T47D (cell line): Measurements from ENCODE around the gene PIK3C2B.
"Not testable (repeated sequence)": the region's sequence is repeated elsewhere in the genome, so short reads cannot be mapped to it uniquely, and the experiment has no call there.

Experiments used
- DNase-seq, 2 experiments: peaks; one replicate each; pipeline versions ENCODE4 v3.0.0 to v3.0.0-alpha.2; 2011 to 2012; ENCODE audit warnings: low read depth in 1 of 2, low spot score in 1 of 2
- JUND ChIP-seq: IDR thresholded peaks from 2 replicates; pipeline ENCODE4 v1.6.1; 2012; ENCODE audit warnings: low read depth
- in situ Hi-C: cut with HindIII; loops from 2 replicates; pipeline ENCODE4 v1.10.0; 2016; ENCODE audit warnings: low sequenced_read_pairs, low pct_unique_long_range_greater_than_20kb

PIK3C2B gene

GRCh38 chr1:204502241-204502640 lies 7.6 kb upstream of the PIK3C2B start:
- in situ Hi-C loops: no loop called here
- no peak for DNase-seq
- TF ChIP-seq JUND: no peak

- no peak for TF ChIP-seq JUND
- DNase-seq: no peak
- in situ Hi-C loops: no loop called here
These were observed 5.2 kb upstream of the PIK3C2B start for GRCh38 chr1:204499511-204500468.

GRCh38 chr1:204498981-204499380 lies 4.4 kb upstream of the PIK3C2B start:
- in situ Hi-C loops: no loop called here
- DNase-seq: no peak
- TF ChIP-seq JUND: no peak

- no peak for TF ChIP-seq JUND
These were observed 1.2 kb upstream of the PIK3C2B start for GRCh38 chr1:204495777-204496176.

GRCh38 chr1:204495078-204495753 lies 611 bp upstream of the PIK3C2B start:
- in situ Hi-C loops: no loop called here
- TF ChIP-seq JUND: no peak
- peak in 1 of 2 experiments; percentile 44 for DNase-seq

More at GRCh38 chr1:204495777-204496176, 1.2 kb upstream of the PIK3C2B start:
- in situ Hi-C loops: no loop called here
- no peak for DNase-seq

- TF ChIP-seq JUND: no peak
- peak; percentile 52 to 71 for DNase-seq
- in situ Hi-C loops: no loop called here
These were observed 673 bp downstream of the PIK3C2B start for GRCh38 chr1:204493984-204494280.

- TF ChIP-seq JUND: no peak
- in situ Hi-C loops: no loop called here
- peak in 1 of 2 experiments; percentile 51 for DNase-seq
These were observed 1.2 kb downstream of the PIK3C2B start for GRCh38 chr1:204493145-204493983.

- DNase-seq: no peak
- in situ Hi-C loops: no loop called here
- TF ChIP-seq JUND: no peak
These were observed 3.0 kb downstream of the PIK3C2B start for GRCh38 chr1:204491655-204492054.

GRCh38 chr1:204487256-204487615 lies 7.4 kb downstream of the PIK3C2B start:
- DNase-seq: no peak
- in situ Hi-C loops: no loop called here
- TF ChIP-seq JUND: no peak

- in situ Hi-C loops: not testable (repeated sequence)
These were observed 7.9 kb downstream of the PIK3C2B start for GRCh38 chr1:204486513-204487255.

GRCh38 chr1:204483791-204484190 lies 10.8 kb downstream of the PIK3C2B start:
- no peak for TF ChIP-seq JUND
- in situ Hi-C loops: no loop called here

More at GRCh38 chr1:204486513-204487255, 7.9 kb downstream of the PIK3C2B start:
- DNase-seq: not testable (repeated sequence)

GRCh38 chr1:204480515-204480914 lies 14.1 kb downstream of the PIK3C2B start:
- TF ChIP-seq JUND: no peak
- no peak for DNase-seq
- in situ Hi-C loops: no loop called here

More at GRCh38 chr1:204483791-204484190, 10.8 kb downstream of the PIK3C2B start:
- no peak for DNase-seq
